GM12865 (cell line): ENCODE data around the gene PTPRM.

Source experiments
- DNase-seq: peaks from one replicate; pipeline ENCODE4 v3.0.0; 2010; ENCODE audit warnings: low read depth
- H3K4me3 ChIP-seq: 2 replicates; pipeline ENCODE4 v1.5.1; 2011; ENCODE audit warnings: mild to moderate bottlenecking, low read depth, low read length, control low read depth
- TF ChIP-seq, protein P1 (sequence below): IDR thresholded peaks from 2 replicates; pipeline ENCODE4 v1.5.1; 2011; ENCODE audit warnings: low read length, control low read depth, low read depth, inconsistent platforms; ENCODE audit not compliant: insufficient read depth; ENCODE audit errors: missing control alignments

Gene PTPRM

DNA sequence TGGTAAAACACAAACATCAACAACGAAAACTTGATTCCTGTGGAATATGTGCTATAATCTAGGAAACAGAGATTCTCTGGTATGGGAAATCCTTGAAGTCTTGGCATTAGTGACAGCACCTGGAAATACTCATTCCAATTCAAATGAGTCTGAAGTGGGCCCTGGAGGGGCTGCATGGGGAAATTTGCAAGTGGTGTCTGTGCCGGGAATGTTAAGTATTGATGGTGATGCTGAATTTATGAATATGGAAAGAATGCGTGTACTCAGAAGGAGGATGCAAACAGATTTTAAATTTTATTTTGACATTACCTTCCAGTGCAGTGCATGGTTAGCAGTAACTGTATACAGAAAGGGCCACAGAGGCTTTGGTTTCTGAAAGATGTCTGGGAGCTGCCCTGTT lies 37.2 kb downstream of the PTPRM start:
- H3K4me3 ChIP-seq: no peak overlapping the region
- DNase-seq: no peak
- TF ChIP-seq, protein P1, sequence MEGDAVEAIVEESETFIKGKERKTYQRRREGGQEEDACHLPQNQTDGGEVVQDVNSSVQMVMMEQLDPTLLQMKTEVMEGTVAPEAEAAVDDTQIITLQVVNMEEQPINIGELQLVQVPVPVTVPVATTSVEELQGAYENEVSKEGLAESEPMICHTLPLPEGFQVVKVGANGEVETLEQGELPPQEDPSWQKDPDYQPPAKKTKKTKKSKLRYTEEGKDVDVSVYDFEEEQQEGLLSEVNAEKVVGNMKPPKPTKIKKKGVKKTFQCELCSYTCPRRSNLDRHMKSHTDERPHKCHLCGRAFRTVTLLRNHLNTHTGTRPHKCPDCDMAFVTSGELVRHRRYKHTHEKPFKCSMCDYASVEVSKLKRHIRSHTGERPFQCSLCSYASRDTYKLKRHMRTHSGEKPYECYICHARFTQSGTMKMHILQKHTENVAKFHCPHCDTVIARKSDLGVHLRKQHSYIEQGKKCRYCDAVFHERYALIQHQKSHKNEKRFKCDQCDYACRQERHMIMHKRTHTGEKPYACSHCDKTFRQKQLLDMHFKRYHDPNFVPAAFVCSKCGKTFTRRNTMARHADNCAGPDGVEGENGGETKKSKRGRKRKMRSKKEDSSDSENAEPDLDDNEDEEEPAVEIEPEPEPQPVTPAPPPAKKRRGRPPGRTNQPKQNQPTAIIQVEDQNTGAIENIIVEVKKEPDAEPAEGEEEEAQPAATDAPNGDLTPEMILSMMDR: no peak

DNA sequence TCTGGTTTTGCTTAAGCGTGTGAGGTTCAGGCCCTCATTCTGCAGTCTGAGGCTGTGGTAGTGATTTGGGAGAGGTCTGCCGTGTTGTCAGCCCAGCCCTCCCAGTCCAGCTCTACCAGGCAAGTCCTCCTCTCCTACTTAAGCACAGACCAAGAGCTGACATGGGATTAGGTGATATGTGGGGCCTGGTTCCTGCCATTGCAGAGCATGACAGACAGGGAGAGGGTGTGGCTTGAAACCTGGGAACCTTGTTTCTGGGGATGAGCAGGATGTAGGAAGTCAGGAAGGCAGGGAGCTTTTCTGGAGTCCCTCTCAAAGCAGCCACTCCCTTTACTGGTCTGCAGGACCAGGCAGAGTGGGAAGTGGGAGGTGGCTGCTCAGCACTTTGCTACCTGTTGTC lies 38.6 kb downstream of the PTPRM start:
- TF ChIP-seq, protein P1: no peak
- no peak for DNase-seq
- H3K4me3 ChIP-seq: no peak overlapping the region

DNA sequence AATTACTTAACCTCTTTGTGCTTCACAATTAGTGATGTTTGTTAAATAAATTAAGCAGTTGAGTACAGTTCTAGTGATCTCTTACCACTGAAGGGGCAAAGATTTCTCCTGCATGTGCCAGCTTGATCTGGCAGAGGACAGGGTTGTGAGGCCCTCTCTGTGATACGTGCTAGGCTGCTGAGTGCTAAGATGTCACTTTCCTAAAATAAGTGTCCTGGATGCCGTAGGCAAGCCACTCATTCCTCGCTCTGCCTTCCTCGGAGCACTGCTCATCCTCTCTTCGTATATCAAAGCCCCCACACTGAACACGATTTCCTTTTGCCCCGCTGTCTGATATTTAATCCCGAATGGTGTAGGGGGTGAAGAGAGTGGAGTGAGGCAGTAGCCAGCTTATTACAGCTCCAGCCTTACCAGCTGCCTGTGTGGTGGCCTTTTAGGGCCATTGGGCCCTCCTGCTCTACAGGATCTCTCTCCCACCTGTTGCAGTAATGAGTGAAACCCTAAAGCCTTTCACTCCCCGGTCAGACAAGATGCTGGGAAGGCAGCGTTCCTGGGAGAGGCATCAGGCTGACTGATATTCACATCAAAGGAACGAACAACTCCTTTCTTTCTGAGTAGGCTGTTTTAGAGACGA lies 40.5 kb downstream of the PTPRM start:
- H3K4me3 ChIP-seq: no peak overlapping the region
- TF ChIP-seq, protein P1: no peak
- DNase-seq: no peak

DNA sequence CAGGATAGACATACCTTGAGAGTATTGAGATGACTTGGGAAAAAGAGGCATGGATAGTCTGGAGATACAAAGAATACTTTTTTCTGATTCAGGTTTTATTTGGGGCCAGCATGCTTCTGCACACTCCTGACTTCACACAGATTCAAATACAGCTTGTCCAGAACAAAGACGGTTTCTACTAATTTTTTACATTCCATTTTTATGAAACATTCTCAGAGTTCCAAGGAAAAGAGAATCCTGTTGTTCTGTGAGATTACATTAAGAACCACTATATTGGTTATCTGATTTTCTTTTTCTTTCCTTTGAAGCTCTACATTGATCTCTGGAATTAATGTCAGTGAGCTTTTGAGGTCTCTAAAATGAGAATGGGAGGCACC lies 41.0 kb downstream of the PTPRM start:
- H3K4me3 ChIP-seq: no peak overlapping the region
- TF ChIP-seq, protein P1: no peak
- DNase-seq: no peak

DNA sequence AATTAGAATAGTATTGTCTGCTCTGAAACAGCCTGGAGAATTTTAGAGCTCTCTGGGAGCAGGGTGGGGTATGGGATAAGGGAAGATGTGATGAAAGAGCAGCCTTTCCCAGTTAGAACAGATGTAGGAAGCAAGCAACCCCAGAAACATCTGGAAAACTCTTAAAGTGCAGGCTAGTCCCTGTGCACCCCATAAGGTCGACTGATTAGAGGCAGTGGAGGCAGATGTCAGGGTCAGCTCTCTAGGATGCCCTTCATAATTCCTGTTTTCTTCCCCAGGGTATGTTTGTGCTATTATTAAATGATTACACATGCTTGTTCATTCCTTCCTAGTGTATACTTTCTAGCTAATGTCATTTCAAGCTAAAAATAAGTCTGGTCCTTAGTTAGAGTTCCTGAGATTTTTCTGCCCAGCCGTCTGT lies 41.7 kb downstream of the PTPRM start:
- no peak overlapping the region for H3K4me3 ChIP-seq
- DNase-seq: no peak
- TF ChIP-seq, protein P1: no peak

DNA sequence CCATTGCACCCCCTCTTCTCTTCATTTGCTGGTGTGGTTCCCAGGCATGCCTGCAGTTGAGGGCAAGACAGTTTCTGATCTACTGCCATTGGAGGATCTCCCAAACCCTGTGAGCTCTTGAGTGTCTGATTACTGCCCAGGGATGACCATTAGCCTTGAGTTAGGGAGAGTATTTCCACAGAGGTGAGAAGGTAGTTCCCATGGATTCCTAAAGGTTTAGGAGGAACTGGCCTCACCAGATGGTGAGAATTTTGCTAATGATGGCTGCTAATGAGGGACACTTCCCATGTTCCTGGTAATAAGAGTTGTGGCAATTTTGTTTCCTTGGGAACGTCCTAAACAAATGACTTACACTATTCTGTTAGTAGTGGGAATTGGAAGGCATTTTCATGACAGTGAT lies 42.5 kb downstream of the PTPRM start:
- no peak for DNase-seq
- H3K4me3 ChIP-seq: no peak overlapping the region
- TF ChIP-seq, protein P1: no peak

DNA sequence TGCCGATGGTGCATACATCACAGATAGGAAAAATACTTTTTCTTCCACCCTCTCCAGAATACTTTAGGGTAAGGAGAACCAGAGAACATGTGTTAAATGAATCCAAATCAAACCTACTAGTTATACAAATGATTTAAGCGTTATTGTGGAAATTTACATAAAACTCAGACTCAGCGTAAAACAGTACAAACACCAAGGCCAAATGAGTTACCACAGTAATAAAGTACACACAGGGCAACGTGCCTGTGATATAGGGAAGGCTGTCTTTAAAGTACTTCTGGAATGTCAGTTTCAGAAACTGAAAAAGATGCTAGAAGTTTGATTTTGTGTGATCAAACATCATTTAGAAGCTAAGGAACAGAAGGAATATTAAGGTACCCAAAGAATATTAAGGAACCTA lies 46.9 kb downstream of the PTPRM start:
- TF ChIP-seq, protein P1: no peak
- no peak for DNase-seq
- H3K4me3 ChIP-seq: no peak overlapping the region
